GM12878 (cell line): ENCODE measurements around the gene CXorf58. TPM values are rescaled to one million over a fixed set of nuclear protein-coding genes. Genes with fewer than 3 reads are reported as not detected.

Experiments
- ATAC-seq: fragments of 200-7000 bp; cut with Tn5 transposase; 3 replicates; pipeline ENCODE4 v1.9.1; 2020; ENCODE audit warnings: mild to moderate bottlenecking, moderate library complexity
- BruUV-seq: library from RNA; stranded (reverse); fragments of 400-500 nt; replicated peaks from 2 replicates; lab custom pipeline; 2021; lab: Mats Ljungman, UMichigan
- CTCF ChIA-PET: fragments of 300-600 bp; sonication (Branson Sonifier 250); formaldehyde crosslinking; extraction: SDS; loops from one replicate; lab custom pipeline; 2021; ENCODE audit warnings: inconsistent platforms; lab: Yijun Ruan, JAX
- POLR2A ChIA-PET: fragments of 350-600 bp; formaldehyde crosslinking; extraction: SDS; loops from one replicate; lab custom pipeline; 2021; ENCODE audit warnings: inconsistent platforms; lab: Charles Lee
- RAD21 ChIA-PET: fragments of 300-600 bp; sonication (Branson Sonifier 250); formaldehyde crosslinking; loops from one replicate; lab custom pipeline; 2023; ENCODE audit warnings: antibody characterized with exemption; ENCODE audit not compliant: unreplicated experiment; lab: Charles Lee
- SMC1A ChIA-PET: fragments of 300-600 bp; sonication (Branson Sonifier 250); formaldehyde crosslinking; loops from one replicate; lab custom pipeline; 2023; ENCODE audit not compliant: unreplicated experiment, uncharacterized antibody; lab: Charles Lee
- DNase-seq: peaks from one replicate; pipeline ENCODE4 v3.0.0-alpha.2; 2011; ENCODE audit warnings: low read depth, low spot score
- FAIRE-seq: peaks from 3 replicates; lab custom pipeline; 2011; peaks lifted over from hg19 to GRCh38; lab: Jason Lieb, UNC
- H2AFZ ChIP-seq: 2 replicates; pipeline ENCODE4 v1.6.0; 2011; ENCODE audit warnings: low read depth, low read length, control low read depth; ENCODE audit not compliant: control insufficient read depth
- H3K27ac ChIP-seq: 2 replicates; pipeline ENCODE4 v1.5.1; 2011; ENCODE audit warnings: control low read depth; ENCODE audit not compliant: control insufficient read depth, insufficient read depth
- H3K27me3 ChIP-seq, 2 experiments: replicated peaks in 1 of 2; 2 replicates each; pipeline versions ENCODE4 v1.6.0 to v1.6.1; 2011; ENCODE audit warnings: low read length in 1 of 2; ENCODE audit not compliant: control insufficient read depth in 2 of 2, insufficient read depth in 2 of 2
- H3K36me3 ChIP-seq, 2 experiments: 2 replicates each; pipeline ENCODE4 v1.5.1; 2011; ENCODE audit warnings: low read length in 1 of 2; ENCODE audit not compliant: control insufficient read depth in 2 of 2, insufficient read depth in 2 of 2
- H3K4me1 ChIP-seq: 2 replicates; pipeline ENCODE4 v1.6.1; 2011; ENCODE audit warnings: mild to moderate bottlenecking, low read length, moderate library complexity, mixed read lengths; ENCODE audit not compliant: control insufficient read depth, insufficient read depth
- H3K4me2 ChIP-seq: 2 replicates; pipeline ENCODE4 v1.6.0; 2011; ENCODE audit warnings: control low read depth; ENCODE audit not compliant: control insufficient read depth, insufficient read depth
- H3K4me3 ChIP-seq: fragments of 200-600 bp; sonication (generic); 2 replicates; pipeline ENCODE4 v1.5.1; 2016
- H3K79me2 ChIP-seq: 2 replicates; pipeline ENCODE4 v1.6.0; 2011; ENCODE audit warnings: low read length; ENCODE audit not compliant: control insufficient read depth, insufficient read depth
- H3K9ac ChIP-seq: 2 replicates; pipeline ENCODE4 v1.8.0; 2011; ENCODE audit warnings: low read length, control low read depth, mixed read lengths; ENCODE audit not compliant: control insufficient read depth, insufficient read depth
- H3K9me3 ChIP-seq: replicated peaks from 3 replicates; pipeline ENCODE4 v1.5.1; 2011; ENCODE audit warnings: mild to moderate bottlenecking, low read length; ENCODE audit not compliant: control insufficient read depth, insufficient read depth
- H4K20me1 ChIP-seq: 2 replicates; pipeline ENCODE4 v1.6.0; 2011; ENCODE audit not compliant: control insufficient read depth, insufficient read depth
- BMI1 ChIP-seq: fragments of 450-650 bp; IDR thresholded peaks from 2 replicates; pipeline ENCODE4 v1.6.1; 2016; ENCODE audit warnings: mild to moderate bottlenecking, moderate library complexity, borderline replicate concordance
- EGR1 ChIP-seq, 2 experiments: IDR thresholded peaks; 1 replicate in 1 of 2; 2 replicates in 1 of 2; pipeline ENCODE4 v1.6.1; 2011 to 2012; ENCODE audit warnings: low read depth in 2 of 2, low read length in 2 of 2, borderline replicate concordance in 1 of 2, mild to moderate bottlenecking in 1 of 2, moderate library complexity in 1 of 2
- JUND ChIP-seq: IDR thresholded peaks from 2 replicates; pipeline ENCODE4 v1.6.1; 2012; ENCODE audit warnings: low read depth, mild to moderate bottlenecking, low read length, improper control_type of control experiment, moderate library complexity
- LARP7 ChIP-seq: fragments of 450-650 bp; IDR thresholded peaks from 2 replicates; pipeline ENCODE4 v1.6.1; 2017; ENCODE audit warnings: mild to moderate bottlenecking
- MYB ChIP-seq: fragments of 150-350 bp; IDR thresholded peaks from 2 replicates; pipeline ENCODE4 v1.6.1; 2014; ENCODE audit warnings: mild to moderate bottlenecking, low read depth, low read length, borderline replicate concordance
- NR2C1 ChIP-seq: fragments of 450-650 bp; IDR thresholded peaks from 2 replicates; pipeline ENCODE4 v1.6.1; 2017; ENCODE audit warnings: antibody characterized with exemption, mild to moderate bottlenecking, moderate library complexity
- NR2F1 ChIP-seq: fragments of 450-650 bp; conservative IDR thresholded peaks from 2 replicates; pipeline ENCODE4 v1.6.1; 2017; ENCODE audit warnings: mild to moderate bottlenecking
- PAX8 ChIP-seq: fragments of 450-650 bp; IDR thresholded peaks from 2 replicates; pipeline ENCODE4 v1.6.1; 2017; ENCODE audit warnings: mild to moderate bottlenecking, moderate library complexity
- POLR2AphosphoS2 ChIP-seq: IDR thresholded peaks from 2 replicates; pipeline ENCODE4 v1.6.1; 2011; ENCODE audit warnings: low read depth, mild to moderate bottlenecking, low read length, improper control_type of control experiment, moderate library complexity
- SREBF1 ChIP-seq: IDR thresholded peaks from 2 replicates; pipeline ENCODE4 v1.6.1; 2012; ENCODE audit warnings: mild to moderate bottlenecking, low read length
- STAT3 ChIP-seq: IDR thresholded peaks from 2 replicates; pipeline ENCODE4 v1.6.1; 2011; ENCODE audit warnings: low read depth, low read length, improper control_type of control experiment
- WGBS: methylation state at CpG from one replicate; pipeline ENCODE4 v1.1.6; 2016; ENCODE audit warnings: low lambda C conversion rate; ENCODE audit not compliant: insufficient replicate concordance, insufficient coverage; ENCODE audit errors: missing lambda C conversion rate; 5-methylcytosine and 5-hydroxymethylcytosine counted together
- in situ Hi-C: fragments of 300-500 bp; cut with MboI; formaldehyde crosslinking; loops from 9 replicates; pipeline ENCODE4 v1.14.3; 2018; ENCODE audit warnings: mixed read lengths
- intact Hi-C: fragments of 100-400 bp; cut with micrococcal nuclease; formaldehyde crosslinking; loops from one replicate; pipeline ENCODE4 v1.14.2; 2022; ENCODE audit not compliant: unreplicated experiment
- polyA plus RNA-seq, 11 experiments: library from polyadenylated mRNA; depleted of rRNA in 4 of 11; unstranded in 6 of 11; stranded (reverse) in 5 of 11; fragments of >200 nt; fragmentation: Nextera tagmentation in 4 of 11; fragmentation: Illumina TruSeq in 1 of 11; extraction: Ambion mirVana in 4 of 11; extraction: Trizol in 1 of 11; gene quantifications; 1 replicate in 1 of 11; 2 replicates in 10 of 11; pipeline versions ENCODE4 v1.2.1 to v1.2.3, GENCODE V29; 2011 to 2016; ENCODE audit warnings: inconsistent platforms in 2 of 11, missing spikeins in 2 of 11, low read depth in 1 of 11
- total RNA-seq, 4 experiments: library from RNA; depleted of rRNA in 3 of 4; stranded (reverse); fragments of >200 nt in 3 of 4; fragmentation: Illumina TruSeq in 1 of 4; extraction: Trizol in 1 of 4; gene quantifications; 2 replicates each; pipeline versions ENCODE4 v1.2.1 to v1.2.3, GENCODE V29; 2013 to 2021
- TF ChIP-seq, protein P1 (sequence below): IDR thresholded peaks from 2 replicates; pipeline ENCODE4 v1.6.1; 2011; ENCODE audit warnings: borderline replicate concordance, low read depth, mild to moderate bottlenecking, moderate library complexity, mixed read lengths, low read length; ENCODE audit not compliant: insufficient read depth; ENCODE audit errors: extremely low read length
- TF ChIP-seq, protein P2 (sequence below): fragments of 450-650 bp; IDR thresholded peaks from 2 replicates; pipeline ENCODE4 v1.6.1; 2017; ENCODE audit warnings: antibody characterized with exemption, mild to moderate bottlenecking, moderate library complexity
- TF ChIP-seq, protein P3 (sequence below): fragments of 450-650 bp; IDR thresholded peaks from 2 replicates; pipeline ENCODE4 v1.6.1; 2017; ENCODE audit warnings: low read depth, mild to moderate bottlenecking, moderate library complexity

Gene CXorf58
- total and polyA plus RNA-seq, 10 of the 15 experiments (the other 5 are each of a cell fraction or from before 2014, with no cell fraction given): 0.10 to 0.24 (median 0.13) TPM; not detected in 5

DNA sequence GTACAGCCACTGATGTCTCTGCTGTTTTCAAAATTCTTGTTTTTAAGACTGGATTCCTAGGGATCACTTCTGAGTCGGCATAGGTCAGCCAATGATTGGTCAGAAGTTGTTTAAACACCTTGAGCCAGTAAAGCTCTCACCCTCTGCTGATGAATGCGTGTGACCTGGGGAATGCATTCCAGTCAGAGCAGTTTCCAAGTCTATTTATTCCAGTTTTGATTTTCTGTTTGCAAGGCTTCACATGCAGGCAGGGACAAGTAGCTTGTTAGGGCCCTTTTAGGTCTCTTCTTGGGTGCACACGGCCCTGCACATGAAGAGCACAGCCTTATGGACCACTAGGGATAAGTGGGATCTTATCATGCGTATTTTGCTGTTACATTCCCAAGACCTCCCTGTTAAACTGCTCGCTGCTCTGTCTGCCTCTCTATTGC lies 72.2 kb downstream of the CXorf58 start:
- BruUV-seq: no TSS peak
- no peak for TF ChIP-seq POLR2AphosphoS2
- no peak for TF ChIP-seq LARP7
- TF ChIP-seq JUND: no peak
- TF ChIP-seq SREBF1: no peak
- TF ChIP-seq, protein P1, sequence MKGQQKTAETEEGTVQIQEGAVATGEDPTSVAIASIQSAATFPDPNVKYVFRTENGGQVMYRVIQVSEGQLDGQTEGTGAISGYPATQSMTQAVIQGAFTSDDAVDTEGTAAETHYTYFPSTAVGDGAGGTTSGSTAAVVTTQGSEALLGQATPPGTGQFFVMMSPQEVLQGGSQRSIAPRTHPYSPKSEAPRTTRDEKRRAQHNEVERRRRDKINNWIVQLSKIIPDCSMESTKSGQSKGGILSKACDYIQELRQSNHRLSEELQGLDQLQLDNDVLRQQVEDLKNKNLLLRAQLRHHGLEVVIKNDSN: no peak
- no peak for TF ChIP-seq EGR1 (IDR thresholded peaks at IDR 0.05; ENCODE audit: borderline replicate concordance in 1 of 2, low read depth in 2 of 2, low read length in 2 of 2)
- TF ChIP-seq STAT3: no peak
- no peak for TF ChIP-seq MYB
- TF ChIP-seq NR2F1: no peak
- TF ChIP-seq, protein P2, sequence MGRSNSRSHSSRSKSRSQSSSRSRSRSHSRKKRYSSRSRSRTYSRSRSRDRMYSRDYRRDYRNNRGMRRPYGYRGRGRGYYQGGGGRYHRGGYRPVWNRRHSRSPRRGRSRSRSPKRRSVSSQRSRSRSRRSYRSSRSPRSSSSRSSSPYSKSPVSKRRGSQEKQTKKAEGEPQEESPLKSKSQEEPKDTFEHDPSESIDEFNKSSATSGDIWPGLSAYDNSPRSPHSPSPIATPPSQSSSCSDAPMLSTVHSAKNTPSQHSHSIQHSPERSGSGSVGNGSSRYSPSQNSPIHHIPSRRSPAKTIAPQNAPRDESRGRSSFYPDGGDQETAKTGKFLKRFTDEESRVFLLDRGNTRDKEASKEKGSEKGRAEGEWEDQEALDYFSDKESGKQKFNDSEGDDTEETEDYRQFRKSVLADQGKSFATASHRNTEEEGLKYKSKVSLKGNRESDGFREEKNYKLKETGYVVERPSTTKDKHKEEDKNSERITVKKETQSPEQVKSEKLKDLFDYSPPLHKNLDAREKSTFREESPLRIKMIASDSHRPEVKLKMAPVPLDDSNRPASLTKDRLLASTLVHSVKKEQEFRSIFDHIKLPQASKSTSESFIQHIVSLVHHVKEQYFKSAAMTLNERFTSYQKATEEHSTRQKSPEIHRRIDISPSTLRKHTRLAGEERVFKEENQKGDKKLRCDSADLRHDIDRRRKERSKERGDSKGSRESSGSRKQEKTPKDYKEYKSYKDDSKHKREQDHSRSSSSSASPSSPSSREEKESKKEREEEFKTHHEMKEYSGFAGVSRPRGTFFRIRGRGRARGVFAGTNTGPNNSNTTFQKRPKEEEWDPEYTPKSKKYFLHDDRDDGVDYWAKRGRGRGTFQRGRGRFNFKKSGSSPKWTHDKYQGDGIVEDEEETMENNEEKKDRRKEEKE: no peak
- TF ChIP-seq, protein P3, sequence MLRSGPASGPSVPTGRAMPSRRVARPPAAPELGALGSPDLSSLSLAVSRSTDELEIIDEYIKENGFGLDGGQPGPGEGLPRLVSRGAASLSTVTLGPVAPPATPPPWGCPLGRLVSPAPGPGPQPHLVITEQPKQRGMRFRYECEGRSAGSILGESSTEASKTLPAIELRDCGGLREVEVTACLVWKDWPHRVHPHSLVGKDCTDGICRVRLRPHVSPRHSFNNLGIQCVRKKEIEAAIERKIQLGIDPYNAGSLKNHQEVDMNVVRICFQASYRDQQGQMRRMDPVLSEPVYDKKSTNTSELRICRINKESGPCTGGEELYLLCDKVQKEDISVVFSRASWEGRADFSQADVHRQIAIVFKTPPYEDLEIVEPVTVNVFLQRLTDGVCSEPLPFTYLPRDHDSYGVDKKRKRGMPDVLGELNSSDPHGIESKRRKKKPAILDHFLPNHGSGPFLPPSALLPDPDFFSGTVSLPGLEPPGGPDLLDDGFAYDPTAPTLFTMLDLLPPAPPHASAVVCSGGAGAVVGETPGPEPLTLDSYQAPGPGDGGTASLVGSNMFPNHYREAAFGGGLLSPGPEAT: no peak
- no peak for TF ChIP-seq BMI1
- TF ChIP-seq PAX8: no peak
- no peak for TF ChIP-seq NR2C1
- no peak overlapping the region for H3K4me2 ChIP-seq
- H3K9me3 ChIP-seq: no peaks in the 10 kb centered on the region
- POLR2A ChIA-PET: interaction anchor here (1.0 kb wide), 1 partner anchor 9 kb away, joined by 3 read pairs; no protein-coding TSS in a partner anchor
- H3K36me3 ChIP-seq: no peaks in the 10 kb centered on the region
- no peaks in the 10 kb centered on the region for H3K79me2 ChIP-seq
- DNase-seq: no peak
- no peak overlapping the region for H3K27ac ChIP-seq
- no peak for ATAC-seq
- RAD21 ChIA-PET: no interaction called here
- SMC1A ChIA-PET: interaction anchor here (0.6 kb wide), 1 partner anchor 20 kb away, joined by 3 read pairs; no protein-coding TSS in a partner anchor
- CTCF ChIA-PET: no interaction called here
- H3K9ac ChIP-seq: no peak overlapping the region
- no peak overlapping the region for H3K4me3 ChIP-seq
- H3K27me3 ChIP-seq: no peaks in the 10 kb centered on the region
- WGBS: 68% methylated on average over 5 of the region's 5 CpGs
- in situ Hi-C loops: no loop called here
- no peak overlapping the region for H2AFZ ChIP-seq
- intact Hi-C loops: no loop called here
- no peak for FAIRE-seq
- no peaks in the 10 kb centered on the region; the same call in 1 of the 2 replicates for H4K20me1 ChIP-seq
- no peaks in the 10 kb centered on the region for H3K4me1 ChIP-seq
